Activated T-cell treated with anti-CD3 and anti-CD28 coated beads for 4 hours (primary cell): ENCODE measurements around the gene RASIP1.
"Not testable (repeated sequence)": the region's sequence is repeated elsewhere in the genome, so short reads cannot be mapped to it uniquely, and the experiment has no call there.

ENCODE experiments used
- DNase-seq: peaks from one replicate; pipeline ENCODE4 v3.0.0-alpha.2; 2020

RASIP1 gene

GRCh38 chr19:48698046-48698445, 42.4 kb downstream of the RASIP1 start:
- no peak for DNase-seq

GRCh38 chr19:48696353-48697010, 43.9 kb downstream of the RASIP1 start:
- no peak for DNase-seq

- DNase-seq, result no peak
Measured at GRCh38 chr19:48695743-48696352, 44.6 kb downstream of the RASIP1 start, which contains the start of gene FUT2. TSS of gene FUT2 (plus strand) at chr19:48695971. CDS start at chr19:48702957, 6,986 bp downstream.

GRCh38 chr19:48693629-48694028, 46.8 kb downstream of the RASIP1 start:
- not testable (repeated sequence) for DNase-seq

GRCh38 chr19:48689449-48689848, 51.0 kb downstream of the RASIP1 start:
- no peak for DNase-seq

- DNase-seq, result no peak
Measured at GRCh38 chr19:48687776-48688175, 52.6 kb downstream of the RASIP1 start.

- not testable (repeated sequence) for DNase-seq
Measured at GRCh38 chr19:48686637-48687036, 53.8 kb downstream of the RASIP1 start.

GRCh38 chr19:48686088-48686487, 54.3 kb downstream of the RASIP1 start:
- DNase-seq, result no peak

GRCh38 chr19:48685583-48685982, 54.8 kb downstream of the RASIP1 start:
- no peak for DNase-seq

- no peak for DNase-seq
Measured at GRCh38 chr19:48683349-48683748, 57.1 kb downstream of the RASIP1 start.

- DNase-seq, result no peak
Measured at GRCh38 chr19:48681127-48681470, 59.3 kb downstream of the RASIP1 start.

GRCh38 chr19:48680436-48681126, 59.8 kb downstream of the RASIP1 start:
- DNase-seq, result no peak

GRCh38 chr19:48680006-48680405, 60.4 kb downstream of the RASIP1 start:
- DNase-seq, result not testable (repeated sequence)

GRCh38 chr19:48678201-48678600, 62.2 kb downstream of the RASIP1 start:
- no peak for DNase-seq

- DNase-seq, result no peak
Measured at GRCh38 chr19:48676887-48677286, 63.5 kb downstream of the RASIP1 start.

GRCh38 chr19:48676487-48676886, 63.9 kb downstream of the RASIP1 start:
- no peak for DNase-seq

- peak; percentile 65 for DNase-seq
Measured at GRCh38 chr19:48674921-48675824, 65.2 kb downstream of the RASIP1 start.

GRCh38 chr19:48674216-48674809, 66.1 kb downstream of the RASIP1 start:
- no peak for DNase-seq

GRCh38 chr19:48673436-48674100, 66.8 kb downstream of the RASIP1 start:
- DNase-seq, result no peak

GRCh38 chr19:48672994-48673393, 67.4 kb downstream of the RASIP1 start, which contains the start of gene NTN5:
TSS of gene NTN5 (minus strand) at chr19:48673017. CDS start at chr19:48670986, 2,031 bp downstream.
- no peak for DNase-seq

GRCh38 chr19:48671446-48671995, 68.9 kb downstream of the RASIP1 start:
- no peak for DNase-seq
